PC-3 (cell line): ENCODE data around the gene SMYD3. TPM values are rescaled to one million over a fixed set of nuclear protein-coding genes. Genes with fewer than 3 reads are reported as not detected.
A peak's percentile ranks its signal among the peaks of the same experiment; 100 is the strongest.

Source experiments
- ATAC-seq: fragments of 200-7000 bp; cut with Tn5 transposase; 2 replicates; pipeline ENCODE4 v1.9.1; 2020; ENCODE audit warnings: mild to moderate bottlenecking, moderate library complexity
- BruUV-seq: library from RNA; stranded (reverse); fragments of 400-500 nt; replicated peaks from 2 replicates; lab custom pipeline; 2021; lab: Mats Ljungman, UMichigan
- CTCF ChIA-PET: fragments of 300-600 bp; sonication (Branson Sonifier 250); formaldehyde crosslinking; loops from one replicate; lab custom pipeline; 2022; ENCODE audit warnings: antibody characterized with exemption; lab: Charles Lee
- POLR2A ChIA-PET: fragments of 300-600 bp; sonication (Branson Sonifier 250); formaldehyde crosslinking; loops from one replicate; lab custom pipeline; 2022; ENCODE audit warnings: antibody characterized with exemption; ENCODE audit not compliant: unreplicated experiment; lab: Charles Lee
- DNase-seq: peaks from one replicate; pipeline ENCODE4 v3.0.0-alpha.2; 2015
- H2AFZ ChIP-seq: fragments of 300-600 bp; sonication (generic); 2 replicates; pipeline ENCODE4 v1.6.0; 2016; ENCODE audit warnings: antibody characterized with exemption, low read length
- H3F3A ChIP-seq: fragments of 300-600 bp; sonication (generic); one replicate; pipeline ENCODE4 v1.6.0; 2017; ENCODE audit warnings: antibody characterized with exemption, low read length, control low read depth, mild to moderate bottlenecking; ENCODE audit not compliant: unreplicated experiment
- H3K27ac ChIP-seq: fragments of 300-600 bp; sonication (generic); 2 replicates; pipeline ENCODE4 v1.5.1; 2016; ENCODE audit warnings: mild to moderate bottlenecking, low read length
- H3K27me3 ChIP-seq: fragments of 300-600 bp; sonication (generic); 2 replicates; pipeline ENCODE4 v1.6.1; 2016; ENCODE audit warnings: low read length, mixed read lengths
- H3K36me3 ChIP-seq: fragments of 300-600 bp; sonication (generic); 2 replicates; pipeline ENCODE4 v1.6.1; 2016; ENCODE audit warnings: low read depth, mixed run types, low read length, mixed read lengths
- H3K4me1 ChIP-seq: fragments of 300-600 bp; sonication (generic); 2 replicates; pipeline ENCODE4 v1.5.1; 2016; ENCODE audit warnings: low read length; ENCODE audit not compliant: insufficient read depth
- H3K4me2 ChIP-seq: fragments of 300-600 bp; sonication (generic); 2 replicates; pipeline ENCODE4 v1.6.0; 2016; ENCODE audit warnings: low read length
- H3K4me3 ChIP-seq: fragments of 300-600 bp; sonication (generic); 2 replicates; pipeline ENCODE4 v1.5.1; 2016; ENCODE audit warnings: mild to moderate bottlenecking, low read length, mixed read lengths
- H3K79me2 ChIP-seq: fragments of 300-600 bp; sonication (generic); 2 replicates; pipeline ENCODE4 v1.6.1; 2017; ENCODE audit warnings: low read length, mixed read lengths
- H3K9ac ChIP-seq: fragments of 300-600 bp; sonication (generic); 2 replicates; pipeline ENCODE4 v1.6.0; 2016; ENCODE audit warnings: mild to moderate bottlenecking, low read length
- H3K9me2 ChIP-seq: fragments of 300-600 bp; sonication (generic); replicated peaks from 2 replicates; pipeline ENCODE4 v1.6.1; 2016; ENCODE audit warnings: mixed run types, low read length, mixed read lengths
- H3K9me3 ChIP-seq: fragments of 300-600 bp; sonication (generic); 2 replicates; pipeline ENCODE4 v1.6.1; 2016; ENCODE audit warnings: low read length, mixed read lengths
- H4K20me1 ChIP-seq: fragments of 300-600 bp; sonication (generic); 2 replicates; pipeline ENCODE4 v1.6.1; 2016; ENCODE audit warnings: low read length, mixed read lengths
- CTCF ChIP-seq: fragments of 300-600 bp; sonication (generic); conservative IDR thresholded peaks from 2 replicates; pipeline ENCODE4 v1.5.1; 2017; ENCODE audit warnings: antibody characterized with exemption, low read depth, mild to moderate bottlenecking, low read length
- EZH2 ChIP-seq: fragments of 300-600 bp; sonication (generic); IDR thresholded peaks from one replicate; pipeline ENCODE4 v1.6.1; 2017; ENCODE audit warnings: antibody characterized with exemption, mild to moderate bottlenecking, low read length; ENCODE audit not compliant: unreplicated experiment
- EZH2phosphoT487 ChIP-seq: fragments of 300-600 bp; sonication (generic); IDR thresholded peaks from 2 replicates; pipeline ENCODE4 v1.6.1; 2018; ENCODE audit warnings: mild to moderate bottlenecking, antibody characterized with exemption, low read length, borderline replicate concordance
- intact Hi-C: fragments of 100-400 bp; cut with micrococcal nuclease; formaldehyde crosslinking; loops from 2 replicates; pipeline ENCODE4 v1.9.0; 2023
- total RNA-seq: library from RNA; depleted of rRNA; stranded (reverse); fragments of >200 nt; gene quantifications from 2 replicates; pipeline ENCODE4 v1.2.3, GENCODE V29; 2014

Gene SMYD3
- total RNA-seq, 1 experiment from 2014 or later = 33.0 TPM

- Histone ChIP-seq H3K4me1 (peaks cover 52% of the 10 kb centered on the region), H3K4me3 (no peak overlapping the region), H3K9me2 (no peaks in the 10 kb centered on the region), H3K9me3 (no peaks in the 10 kb centered on the region), H3K9ac (peak overlapping the region; percentile 59), H3K79me2 (no peaks in the 10 kb centered on the region), H3K27me3 (no peaks in the 10 kb centered on the region), H3K27ac (peak overlapping the region; percentile 96), H4K20me1 (no peaks in the 10 kb centered on the region), H3K4me2 (peak overlapping the region; percentile 69; the same call in 1 of the 2 replicates), H2AFZ (no peak overlapping the region), H3K36me3 (no peaks in the 10 kb centered on the region), H3F3A (peaks cover 12% of the 10 kb centered on the region)
- BruUV-seq = no TSS peak
- ChIA-PET CTCF (no interaction called here), POLR2A (interaction anchor here (0.5 kb wide), 1 partner anchor 17 kb away, joined by 15 read pairs; no protein-coding TSS in a partner anchor)
- DNase-seq (no peak), ATAC-seq (no peak)
- no peak for TF ChIP-seq CTCF
- TF ChIP-seq EZH2phosphoT487 = no peak
- no peak for TF ChIP-seq EZH2
- intact Hi-C loops = loop anchor here (5.0 kb wide), 1 partner anchor 144 kb away; no protein-coding TSS in a partner anchor
These were observed 368.3 kb downstream of the SMYD3 start for GRCh38 chr1:246138781-246139180.

- H3K27me3 ChIP-seq = no peaks in the 10 kb centered on the region
- CTCF ChIA-PET = no interaction called here
- H3K9me2 ChIP-seq = no peaks in the 10 kb centered on the region
- H2AFZ ChIP-seq = no peak overlapping the region
- no peaks in the 10 kb centered on the region for H3K9me3 ChIP-seq
- DNase-seq (no peak), ATAC-seq (no peak)
- no peaks in the 10 kb centered on the region for H3K79me2 ChIP-seq
- H4K20me1 ChIP-seq = no peaks in the 10 kb centered on the region
- intact Hi-C loops = loop anchor here (5.0 kb wide), 1 partner anchor 146 kb away; no protein-coding TSS in a partner anchor
- no TSS peak for BruUV-seq
- no peak overlapping the region for H3K27ac ChIP-seq
- no peak overlapping the region for H3K9ac ChIP-seq
- no peak overlapping the region for H3K4me3 ChIP-seq
- no peak overlapping the region for H3K4me2 ChIP-seq
- no peaks in the 10 kb centered on the region for H3K36me3 ChIP-seq
- H3F3A ChIP-seq = peaks cover 6% of the 10 kb centered on the region
- POLR2A ChIA-PET = no interaction called here
- peaks cover 34% of the 10 kb centered on the region for H3K4me1 ChIP-seq
- TF ChIP-seq EZH2 = no peak
- no peak for TF ChIP-seq CTCF
These were observed 370.6 kb downstream of the SMYD3 start for GRCh38 chr1:246136477-246136876.

GRCh38 chr1:246134789-246135188 lies 372.3 kb downstream of the SMYD3 start:
- POLR2A ChIA-PET = interaction anchor here (0.6 kb wide), 1 partner anchor 145 kb away, joined by 8 read pairs; no protein-coding TSS in a partner anchor
- TF ChIP-seq EZH2phosphoT487 (no peak), CTCF (no peak), EZH2 (no peak)
- Histone ChIP-seq H2AFZ (no peak overlapping the region), H3K4me3 (no peak overlapping the region), H4K20me1 (no peaks in the 10 kb centered on the region), H3K9me3 (no peaks in the 10 kb centered on the region), H3K36me3 (no peaks in the 10 kb centered on the region), H3K27ac (no peak overlapping the region), H3K9ac (no peak overlapping the region), H3K27me3 (no peaks in the 10 kb centered on the region), H3K4me1 (peaks cover 17% of the 10 kb centered on the region), H3K79me2 (no peaks in the 10 kb centered on the region), H3F3A (peaks cover 6% of the 10 kb centered on the region), H3K4me2 (no peak overlapping the region), H3K9me2 (no peaks in the 10 kb centered on the region)
- CTCF ChIA-PET = no interaction called here
- no peak for DNase-seq
- ATAC-seq = no peak
- no TSS peak for BruUV-seq
- intact Hi-C loops = loop anchor here (5.0 kb wide), 1 partner anchor 148 kb away; no protein-coding TSS in a partner anchor
